H4 (cell line): Measurements from ENCODE around the gene GABRA4. TPM values are rescaled to one million over a fixed set of nuclear protein-coding genes. Genes with fewer than 3 reads are reported as not detected.

Source experiments
- DNase-seq: peaks from one replicate; pipeline ENCODE4 v3.0.0-alpha.2; 2015; ENCODE audit warnings: low spot score
- total RNA-seq: library from RNA; depleted of rRNA; stranded (reverse); fragments of >200 nt; shearing (Covaris generic); gene quantifications from 2 replicates; pipeline ENCODE4 v1.2.3, GENCODE V29; 2014

Gene GABRA4
- total RNA-seq, 1 experiment from 2014 or later, result not detected

GRCh38 chr4:46979283-46979682, 14.1 kb downstream of the GABRA4 start:
- no peak for DNase-seq

GRCh38 chr4:46977245-46977644, 16.1 kb downstream of the GABRA4 start:
- DNase-seq, result no peak

- DNase-seq, result no peak
Observed at GRCh38 chr4:46975812-46976553, 17.4 kb downstream of the GABRA4 start.

DNA sequence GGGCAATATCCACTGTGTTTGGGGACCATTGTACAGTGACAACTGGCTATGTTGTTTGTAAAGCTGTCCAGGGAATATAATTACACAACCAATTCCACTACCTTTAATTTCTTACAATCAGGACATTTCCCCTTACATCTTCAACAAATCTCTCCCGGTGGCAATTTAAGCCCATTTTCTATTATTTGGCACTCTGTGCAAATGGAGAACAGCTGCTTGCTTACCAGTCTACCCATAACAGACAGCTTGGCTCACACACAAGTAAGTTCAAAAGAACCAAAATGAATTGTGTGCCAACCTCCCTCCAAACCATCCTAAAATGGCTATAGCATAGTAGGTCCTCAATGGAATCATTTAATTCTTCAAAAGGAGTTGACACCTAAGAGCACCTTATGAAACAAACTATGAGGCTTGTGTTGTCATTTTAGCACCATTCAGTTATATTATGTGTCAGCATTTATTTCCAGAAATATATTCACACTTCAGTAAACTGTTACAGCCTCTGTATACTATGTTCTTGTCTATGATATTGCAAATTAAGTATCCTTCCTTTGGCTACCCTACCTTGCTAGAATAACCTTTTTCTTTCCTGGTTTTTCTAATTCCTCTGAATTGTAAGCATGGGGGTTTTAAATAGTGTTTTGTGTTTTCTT, 18.4 kb downstream of the GABRA4 start:
- no peak for DNase-seq

- no peak for DNase-seq
Observed at GRCh38 chr4:46968847-46969246, 24.5 kb downstream of the GABRA4 start.

DNA sequence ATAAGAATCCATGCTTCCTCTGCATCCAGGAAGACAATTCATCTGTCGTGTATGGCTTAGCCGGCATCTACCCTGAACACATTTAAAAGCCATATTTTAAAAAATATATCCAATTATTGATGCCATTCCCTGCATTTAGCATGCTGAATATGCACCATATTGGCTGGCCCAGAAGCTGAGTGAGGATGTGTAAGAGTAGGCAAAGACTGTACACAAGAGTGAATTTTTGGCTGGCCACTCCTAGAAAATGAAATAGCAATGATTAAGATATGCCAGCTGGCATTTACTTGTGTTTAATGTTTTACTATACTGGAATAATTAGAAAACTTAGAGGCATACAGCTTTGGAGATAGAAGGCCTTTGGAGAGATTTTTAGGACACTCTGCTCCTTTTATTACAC, 25.8 kb downstream of the GABRA4 start:
- DNase-seq, result no peak

DNA sequence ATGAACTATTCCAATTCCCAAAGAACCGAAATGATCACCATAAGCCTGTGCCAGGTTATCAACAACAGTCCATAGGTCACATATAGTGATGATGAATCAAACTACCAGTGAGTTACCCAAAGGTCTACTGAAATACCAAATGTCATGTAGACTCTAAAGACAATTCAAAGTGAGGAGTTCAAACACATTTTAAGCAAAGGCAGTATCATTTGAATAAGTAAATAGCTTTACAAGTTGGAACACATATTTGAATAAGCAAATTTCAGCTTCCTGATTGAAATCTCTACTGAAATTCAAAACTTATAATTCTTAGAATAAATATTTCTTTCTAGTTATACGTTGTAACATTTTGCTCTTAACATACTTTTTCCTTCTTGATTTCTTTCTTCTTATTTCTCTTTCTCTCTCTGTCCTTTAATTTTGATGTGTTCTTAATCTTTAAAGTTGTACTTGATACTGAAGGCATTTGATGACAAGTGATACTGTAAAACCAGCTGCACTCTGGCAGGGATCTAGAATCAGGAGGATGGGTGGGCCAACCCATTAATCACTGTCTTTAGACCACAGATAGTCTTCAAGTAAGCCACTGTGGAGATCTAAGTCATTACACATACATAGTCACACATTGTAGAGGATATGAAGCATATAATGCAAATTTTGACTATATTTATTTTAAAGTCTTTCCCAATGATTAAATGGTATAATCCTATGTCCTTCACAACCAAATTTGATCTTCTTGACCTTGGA, 34.5 kb downstream of the GABRA4 start:
- DNase-seq, result no peak

DNA sequence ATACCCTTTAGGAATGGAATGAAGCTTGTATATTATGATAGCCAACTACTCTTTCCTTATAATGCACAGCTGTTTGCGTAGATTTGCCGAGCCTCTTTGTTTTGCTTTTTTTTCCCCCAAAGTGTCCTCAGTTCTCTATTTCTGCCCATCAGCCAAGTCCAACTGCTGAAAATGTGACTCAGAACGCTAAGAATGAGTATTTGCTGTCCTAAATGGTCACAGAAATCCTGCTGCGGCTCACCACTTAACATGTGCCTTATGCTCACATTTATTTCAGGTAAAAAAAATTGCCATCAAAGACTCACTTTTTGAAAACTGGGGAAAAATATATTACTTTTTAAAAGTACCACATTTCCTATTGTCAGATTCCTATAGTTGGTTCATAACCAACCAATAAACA, 36.9 kb downstream of the GABRA4 start:
- no peak for DNase-seq

- DNase-seq, result no peak
Observed at GRCh38 chr4:46955601-46956000, 37.8 kb downstream of the GABRA4 start.

DNA sequence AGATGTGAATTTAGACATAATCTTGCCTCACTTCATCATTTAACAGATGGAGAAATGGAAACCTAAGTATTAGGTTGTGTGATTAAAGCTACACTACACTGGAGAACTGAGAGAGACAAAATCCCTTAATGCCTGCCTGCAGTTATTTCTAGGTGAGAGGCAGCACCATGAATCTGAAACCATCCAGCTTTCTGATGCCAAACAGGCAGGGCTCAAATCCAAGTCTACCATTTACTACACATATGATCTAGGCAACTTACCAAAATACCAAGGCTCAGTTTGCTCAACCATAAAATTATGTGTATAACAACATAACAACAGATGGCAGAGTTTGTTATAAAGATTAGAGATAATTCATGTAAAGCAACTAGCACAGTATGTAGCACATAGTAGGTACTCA, 38.7 kb downstream of the GABRA4 start:
- no peak for DNase-seq

- DNase-seq, result no peak
Observed at GRCh38 chr4:46953564-46953963, 39.8 kb downstream of the GABRA4 start.

DNA sequence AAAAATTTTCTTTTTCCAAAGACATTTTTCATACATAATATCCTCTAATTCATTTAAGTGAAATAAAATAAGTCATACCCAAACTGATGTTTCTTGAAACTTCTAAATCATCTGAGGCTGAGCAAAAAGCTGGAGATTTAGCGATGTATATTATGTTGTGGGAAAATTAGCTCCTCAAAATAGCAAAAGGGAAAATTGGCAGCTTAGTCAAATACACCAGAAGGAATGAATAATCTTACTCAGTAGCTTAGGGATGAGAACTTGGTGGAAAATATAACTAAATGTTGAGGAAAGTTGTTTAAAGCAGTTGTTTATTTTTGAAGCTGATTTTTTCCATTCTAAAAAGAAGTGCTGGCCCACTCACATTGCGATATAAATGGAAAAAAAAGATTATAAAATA, 40.9 kb downstream of the GABRA4 start:
- DNase-seq, result no peak

- no peak for DNase-seq
Observed at GRCh38 chr4:46950826-46951225, 42.6 kb downstream of the GABRA4 start.

DNA sequence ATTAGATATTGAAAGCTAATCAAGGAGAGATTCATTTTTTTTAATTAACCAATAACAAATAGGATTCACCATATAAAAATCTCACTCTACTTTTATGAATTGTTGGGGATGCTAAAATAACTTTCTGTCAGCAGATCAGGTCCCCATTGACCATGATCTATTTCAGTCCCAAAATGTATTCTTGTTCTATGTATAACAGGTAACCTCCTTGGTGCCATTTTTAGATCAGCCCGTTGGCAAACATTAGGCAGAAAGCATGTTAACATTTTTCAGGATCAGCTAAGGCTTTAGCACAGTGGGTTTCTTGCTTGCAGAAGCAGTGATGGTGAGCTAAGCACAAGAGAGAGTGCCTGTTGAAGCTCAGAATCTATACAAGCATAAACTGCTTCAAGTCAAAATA, 43.6 kb downstream of the GABRA4 start:
- DNase-seq, result no peak

GRCh38 chr4:46947541-46947940, 45.8 kb downstream of the GABRA4 start:
- no peak for DNase-seq

GRCh38 chr4:46946919-46947536, 46.4 kb downstream of the GABRA4 start:
- DNase-seq, result peak; percentile 41

GRCh38 chr4:46945062-46945461, 48.3 kb downstream of the GABRA4 start:
- no peak for DNase-seq

- DNase-seq, result no peak
Observed at GRCh38 chr4:46944345-46944744, 49.0 kb downstream of the GABRA4 start.

DNA sequence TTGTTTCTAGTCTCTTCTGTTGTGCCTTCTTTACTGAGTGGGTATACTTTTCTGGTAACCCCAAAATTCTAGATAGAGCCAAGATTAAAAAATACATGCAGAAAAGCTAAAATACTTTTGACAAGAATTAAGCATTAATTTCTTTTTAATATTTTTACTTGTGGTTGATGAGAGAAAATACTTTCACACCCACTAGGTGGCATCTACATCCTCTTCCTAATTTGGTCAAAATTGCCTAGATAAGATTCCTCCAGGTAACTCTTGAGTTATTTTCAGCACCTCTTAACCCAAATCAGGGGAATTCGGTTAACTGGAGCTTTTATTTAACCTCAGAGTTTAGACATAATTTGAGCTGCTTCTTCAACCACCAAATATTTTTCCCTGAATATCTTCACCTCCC, 55.9 kb downstream of the GABRA4 start:
- DNase-seq, result no peak

DNA sequence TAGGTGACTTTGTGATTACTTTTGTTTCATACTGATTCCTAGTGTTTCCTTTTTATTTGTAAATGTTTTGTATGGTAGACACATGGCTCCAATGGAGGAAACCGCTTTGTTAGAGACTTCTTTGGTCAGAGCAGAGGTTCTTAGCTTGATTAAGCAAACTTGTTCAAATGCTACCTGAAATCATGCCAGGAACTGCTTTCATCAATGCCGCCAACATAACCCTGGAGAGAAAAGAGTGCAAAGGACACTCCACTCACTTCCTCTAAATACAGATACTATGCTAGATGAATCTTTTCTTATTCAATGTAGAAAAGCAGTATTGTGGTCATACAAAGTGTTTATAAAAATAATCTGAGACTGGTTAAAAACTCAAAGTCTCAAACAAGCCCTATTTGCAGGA, 58.7 kb downstream of the GABRA4 start:
- no peak for DNase-seq

GRCh38 chr4:46933686-46934085, 59.7 kb downstream of the GABRA4 start:
- no peak for DNase-seq

DNA sequence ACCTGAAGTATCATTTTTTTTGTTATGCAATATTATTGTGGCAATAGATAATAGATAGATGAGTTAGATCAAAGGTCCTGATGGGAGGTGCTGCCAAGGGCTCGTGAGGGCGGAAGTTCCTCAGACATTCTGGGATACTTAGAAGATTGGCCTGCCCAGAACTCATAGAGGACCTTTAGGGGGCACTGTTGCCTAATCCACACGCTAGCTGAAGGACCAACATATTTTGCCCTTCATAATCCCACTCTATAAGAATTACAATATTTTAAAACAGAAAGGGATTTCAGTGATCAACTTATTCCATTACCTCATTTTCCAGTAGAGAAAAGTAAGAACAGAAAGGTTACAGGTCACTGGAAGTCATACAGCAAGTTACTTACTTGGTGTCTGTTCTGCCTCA, 61.4 kb downstream of the GABRA4 start:
- DNase-seq, result peak; percentile 41
